Activated T-cell treated with anti-CD3 and anti-CD28 coated beads for 48 hours (primary cell): Measurements from ENCODE around the gene SERTAD1.

Experiments
- DNase-seq: peaks from one replicate; pipeline ENCODE4 v3.0.0-alpha.2; 2020; ENCODE audit warnings: low read depth

Gene SERTAD1

GRCh38 chr19:40376286-40376862 is 49.4 kb downstream of the SERTAD1 start:
- DNase-seq = no peak

- DNase-seq = no peak
Observed at GRCh38 chr19:40374084-40374483, 51.7 kb downstream of the SERTAD1 start.

GRCh38 chr19:40371802-40372122 is 54.0 kb downstream of the SERTAD1 start:
- no peak for DNase-seq
